ENCODE results near the gene PTPRN. TPM values are rescaled to one million over a fixed set of nuclear protein-coding genes. Genes with fewer than 3 reads are reported as not detected.

PTPRN gene
- total RNA-seq, 1 experiment from 2014 or later, result 2.8 TPM

DNA sequence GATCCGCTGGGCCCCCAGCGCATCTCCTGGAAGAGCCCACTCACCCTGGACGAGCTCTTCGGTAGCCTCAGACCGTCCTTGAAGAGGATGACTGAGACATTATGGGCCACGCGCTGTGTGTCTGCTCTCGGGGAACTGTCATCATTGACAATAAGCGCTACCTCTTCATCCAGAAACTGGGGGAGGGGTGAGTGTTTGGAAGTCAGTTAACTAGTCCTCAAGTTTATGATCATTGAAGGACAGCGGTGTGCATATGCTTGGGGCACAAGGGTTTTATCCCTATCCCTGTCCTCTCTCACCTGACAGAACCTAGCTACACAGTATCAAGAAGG lies 63.3 kb downstream of the PTPRN start:
- peak; percentile 13 for DNase-seq (ENCODE audit: low read depth)

DNA sequence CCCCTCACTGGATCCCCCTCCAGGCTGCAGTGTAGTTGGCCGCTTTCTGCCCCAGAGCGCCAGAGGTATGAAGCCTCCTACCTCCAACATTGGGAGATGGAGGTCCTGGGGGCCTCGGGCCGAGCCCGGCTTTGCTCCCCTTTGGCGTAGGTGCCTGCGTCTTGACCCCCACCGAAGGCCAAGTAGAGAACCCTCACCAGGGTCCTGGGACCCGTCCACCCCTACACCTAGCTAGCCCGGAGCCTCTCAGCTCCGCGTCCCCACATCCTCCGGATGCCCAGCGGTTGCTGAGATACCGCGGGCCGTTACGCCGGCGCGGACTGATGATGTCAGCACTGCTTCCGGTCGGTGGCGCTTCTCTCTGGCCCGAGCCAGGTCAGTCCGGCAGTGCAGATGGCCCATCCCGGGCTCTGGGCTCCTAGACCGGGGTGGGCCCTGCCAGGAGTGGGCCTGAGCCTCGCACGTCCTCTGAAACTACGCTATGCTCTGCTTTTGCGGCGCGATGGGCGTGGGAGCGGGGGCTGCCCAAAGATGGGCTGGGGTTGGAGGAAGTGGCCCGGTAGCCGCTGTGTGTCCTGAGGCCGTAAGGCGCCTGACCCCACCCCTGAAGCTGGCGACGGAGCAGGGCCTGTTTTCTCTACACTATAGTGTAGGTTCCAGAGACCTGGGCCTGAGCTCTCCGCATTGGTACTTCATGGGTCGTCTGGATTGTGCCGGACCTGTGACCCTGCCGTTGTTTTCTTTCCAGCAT lies 63.9 kb downstream of the PTPRN start, which contains the start of the genes GLB1L and STK16:
Gene GLB1L, minus strand, starts transcription at position 297 of the 751 bp plus-strand sequence. CDS start 1,871 bp downstream, outside the sequence.
Gene STK16, plus strand, starts transcription at position 332 of the 751 bp plus-strand sequence. CDS start 521 bp downstream, outside the sequence.
- DNase-seq (ENCODE audit: low read depth), result peak; percentile 93

DNA sequence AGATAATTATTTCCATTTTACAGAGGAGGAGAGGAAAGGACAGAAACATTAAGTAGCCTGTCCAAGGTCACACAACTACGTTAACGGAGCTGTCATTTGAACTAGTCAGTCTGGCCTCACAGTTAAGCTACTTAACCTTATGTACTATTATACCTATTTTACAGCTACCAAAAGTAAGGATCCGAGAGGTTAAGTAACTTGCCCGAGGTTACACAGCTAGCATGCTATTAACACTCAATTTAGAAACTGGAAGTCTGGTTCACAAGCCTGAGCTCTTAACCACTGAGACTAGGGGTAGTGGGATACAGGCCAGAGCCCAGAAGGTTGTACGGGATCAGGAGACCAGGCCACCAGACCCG lies 64.4 kb downstream of the PTPRN start:
- no peak for DNase-seq (ENCODE audit: low read depth)

DNA sequence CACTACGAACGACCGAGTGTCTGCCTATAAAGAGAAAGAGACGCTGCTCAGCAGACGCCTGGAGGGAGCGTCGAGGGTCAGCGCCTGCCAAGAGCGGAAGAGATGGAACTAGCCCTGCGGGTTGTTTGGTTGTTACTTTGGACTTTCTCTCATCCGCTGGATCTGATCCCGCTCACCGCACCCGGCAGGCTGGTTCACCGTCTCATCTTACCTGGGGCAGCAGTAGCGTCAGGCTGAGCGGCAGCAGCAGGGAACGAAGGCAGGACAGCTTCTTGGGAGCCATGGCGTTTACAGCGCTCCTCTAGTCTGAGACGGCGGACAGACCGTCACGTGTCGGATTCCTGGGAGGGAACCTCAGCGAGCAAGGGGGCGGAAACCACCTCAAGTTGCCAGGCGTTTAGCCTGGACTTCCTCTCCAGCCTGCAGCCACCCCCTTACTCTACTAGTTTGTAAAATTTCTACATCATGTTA lies 65.9 kb downstream of the PTPRN start:
- DNase-seq (ENCODE audit: low read depth), result no peak

Other genes with a start within 250 kb of the PTPRN start
- not detected in 2 replicates for gene IHH, start 248.5 kb downstream of the PTPRN start, total RNA-seq (2014; rRNA removed)
- gene NHEJ1, start 148.6 kb downstream of the PTPRN start, total RNA-seq (2014; rRNA removed), result 18.0 and 22.2 TPM in 2 replicates
- gene SLC23A3, start 139.4 kb downstream of the PTPRN start, total RNA-seq (2014; rRNA removed), result 0.06 TPM in 1 of 2 replicates, not detected in the other
- 21.3 and 22.8 TPM in 2 replicates for gene CNPPD1, start 132.5 kb downstream of the PTPRN start, total RNA-seq (2014; rRNA removed)
- 70.3 and 88.3 TPM in 2 replicates for gene RETREG2, start 131.1 kb downstream of the PTPRN start, total RNA-seq (2014; rRNA removed)
- 34.0 and 39.9 TPM in 2 replicates for gene ZFAND2B, start 102.6 kb downstream of the PTPRN start, total RNA-seq (2014; rRNA removed)
- gene ABCB6, start 90.4 kb downstream of the PTPRN start, total RNA-seq (2014; rRNA removed), result 22.7 and 23.5 TPM in 2 replicates
- 41.6 and 57.0 TPM in 2 replicates for gene ATG9A, start 79.8 kb downstream of the PTPRN start, total RNA-seq (2014; rRNA removed)
- gene ANKZF1, start 79.6 kb downstream of the PTPRN start, total RNA-seq (2014; rRNA removed), result 26.3 and 30.1 TPM in 2 replicates
- 7.4 and 12.3 TPM in 2 replicates for gene GLB1L, start 64.0 kb downstream of the PTPRN start, total RNA-seq (2014; rRNA removed)
- gene STK16, start 63.9 kb downstream of the PTPRN start, total RNA-seq (2014; rRNA removed), result 22.3 and 27.1 TPM in 2 replicates
- not detected in 2 replicates for gene TUBA4B, start 56.2 kb downstream of the PTPRN start, total RNA-seq (2014; rRNA removed)
- 211 and 235 TPM in 2 replicates for gene TUBA4A, start 55.5 kb downstream of the PTPRN start, total RNA-seq (2014; rRNA removed)
- gene DNAJB2, start 30.0 kb downstream of the PTPRN start, total RNA-seq (2014; rRNA removed), result 21.5 and 28.3 TPM in 2 replicates
- gene RESP18, start 23.3 kb upstream of the PTPRN start, total RNA-seq (2014; rRNA removed), result not detected in 2 replicates
- gene DNPEP, start 78.5 kb upstream of the PTPRN start, total RNA-seq (2014; rRNA removed), result 55.0 and 63.7 TPM in 2 replicates
- 863 and 1,551 TPM in 2 replicates for gene DES, start 109.0 kb upstream of the PTPRN start, total RNA-seq (2014; rRNA removed)
- gene SPEG, start 125.4 kb upstream of the PTPRN start, total RNA-seq (2014; rRNA removed), result 36.2 and 41.5 TPM in 2 replicates
- gene GMPPA, start 189.5 kb upstream of the PTPRN start, total RNA-seq (2014; rRNA removed), result 64.4 and 65.7 TPM in 2 replicates
- gene ASIC4, start 205.1 kb upstream of the PTPRN start, total RNA-seq (2014; rRNA removed), result not detected in 2 replicates
- gene CHPF, start 234.4 kb upstream of the PTPRN start, total RNA-seq (2014; rRNA removed), result 246 and 264 TPM in 2 replicates
- 4.2 and 4.4 TPM in 2 replicates for gene TMEM198, start 234.6 kb upstream of the PTPRN start, total RNA-seq (2014; rRNA removed)

Measured in LHCN-M2 (cell line).